ENCODE measurements around the gene SHROOM3.
"Not testable (repeated sequence)": the region's sequence is repeated elsewhere in the genome, so short reads cannot be mapped to it uniquely, and the experiment has no call there.

The SHROOM3 gene

GRCh38 chr4:76443376-76443775, 8.3 kb downstream of the SHROOM3 start:
- in situ Hi-C loops (cut with MboI; ENCODE audit: low sequenced_read_pairs) = no loop called here

- in situ Hi-C loops (cut with MboI; ENCODE audit: low sequenced_read_pairs) = no loop called here
These were observed 10.9 kb downstream of the SHROOM3 start for GRCh38 chr4:76445911-76446310.

- in situ Hi-C loops (cut with MboI; ENCODE audit: low sequenced_read_pairs) = no loop called here
These were observed 12.4 kb downstream of the SHROOM3 start for GRCh38 chr4:76447393-76447851.

GRCh38 chr4:76448211-76448610, 13.2 kb downstream of the SHROOM3 start:
- in situ Hi-C loops (cut with MboI; ENCODE audit: low sequenced_read_pairs) = no loop called here

- in situ Hi-C loops (cut with MboI; ENCODE audit: low sequenced_read_pairs) = no loop called here
These were observed 14.3 kb downstream of the SHROOM3 start for GRCh38 chr4:76449362-76449767.

GRCh38 chr4:76449833-76450232, 14.8 kb downstream of the SHROOM3 start:
- in situ Hi-C loops (cut with MboI; ENCODE audit: low sequenced_read_pairs) = no loop called here

- in situ Hi-C loops (cut with MboI; ENCODE audit: low sequenced_read_pairs) = no loop called here
These were observed 18.2 kb downstream of the SHROOM3 start for GRCh38 chr4:76453232-76453631.

- in situ Hi-C loops (cut with MboI; ENCODE audit: low sequenced_read_pairs) = not testable (repeated sequence)
These were observed 19.0 kb downstream of the SHROOM3 start for GRCh38 chr4:76454073-76454472.

- in situ Hi-C loops (cut with MboI; ENCODE audit: low sequenced_read_pairs) = no loop called here
These were observed 22.9 kb downstream of the SHROOM3 start for GRCh38 chr4:76457885-76458284.

GRCh38 chr4:76458297-76458696, 23.3 kb downstream of the SHROOM3 start:
- in situ Hi-C loops (cut with MboI; ENCODE audit: low sequenced_read_pairs) = no loop called here

- in situ Hi-C loops (cut with MboI; ENCODE audit: low sequenced_read_pairs) = no loop called here
These were observed 23.8 kb downstream of the SHROOM3 start for GRCh38 chr4:76458825-76459224.

GRCh38 chr4:76459291-76459723, 24.3 kb downstream of the SHROOM3 start:
- in situ Hi-C loops (cut with MboI; ENCODE audit: low sequenced_read_pairs) = no loop called here

- in situ Hi-C loops (cut with MboI; ENCODE audit: low sequenced_read_pairs) = no loop called here
These were observed 28.5 kb downstream of the SHROOM3 start for GRCh38 chr4:76463568-76463967.

GRCh38 chr4:76470064-76470463, 35.0 kb downstream of the SHROOM3 start:
- in situ Hi-C loops (cut with MboI; ENCODE audit: low sequenced_read_pairs) = no loop called here

- in situ Hi-C loops (cut with MboI; ENCODE audit: low sequenced_read_pairs) = no loop called here
These were observed 35.5 kb downstream of the SHROOM3 start for GRCh38 chr4:76470532-76470931.

GRCh38 chr4:76476571-76476970, 41.5 kb downstream of the SHROOM3 start:
- in situ Hi-C loops (cut with MboI; ENCODE audit: low sequenced_read_pairs) = no loop called here

- in situ Hi-C loops (cut with MboI; ENCODE audit: low sequenced_read_pairs) = no loop called here
These were observed 49.6 kb downstream of the SHROOM3 start for GRCh38 chr4:76484654-76485053.

- in situ Hi-C loops (cut with MboI; ENCODE audit: low sequenced_read_pairs) = no loop called here
These were observed 50.4 kb downstream of the SHROOM3 start for GRCh38 chr4:76485450-76485849.

- in situ Hi-C loops (cut with MboI; ENCODE audit: low sequenced_read_pairs) = no loop called here
These were observed 51.7 kb downstream of the SHROOM3 start for GRCh38 chr4:76486588-76487276.

- in situ Hi-C loops (cut with MboI; ENCODE audit: low sequenced_read_pairs) = no loop called here
These were observed 52.6 kb downstream of the SHROOM3 start for GRCh38 chr4:76487621-76488020.

- in situ Hi-C loops (cut with MboI; ENCODE audit: low sequenced_read_pairs) = no loop called here
These were observed 53.4 kb downstream of the SHROOM3 start for GRCh38 chr4:76488455-76488854.

GRCh38 chr4:76488888-76489685, 54.1 kb downstream of the SHROOM3 start:
- in situ Hi-C loops (cut with MboI; ENCODE audit: low sequenced_read_pairs) = no loop called here
